ENCODE measurements around the gene GSK3A.

GSK3A gene

GRCh38 chr19:42242512-42243409, at the start of gene GSK3A:
GSK3A (minus strand) TSS chr19:42242602; CDS start chr19:42242465, 137 bp downstream.
- DNase-seq (ENCODE audit: low read depth): peak; percentile 100

- no peak for DNase-seq (ENCODE audit: low read depth)
These were observed 49.0 kb upstream of the GSK3A start for GRCh38 chr19:42291435-42291810.

- DNase-seq (ENCODE audit: low read depth): peak; percentile 37
These were observed 48.4 kb upstream of the GSK3A start for GRCh38 chr19:42290523-42291434.

GRCh38 chr19:42290136-42290522, 47.7 kb upstream of the GSK3A start:
- no peak for DNase-seq (ENCODE audit: low read depth)

GRCh38 chr19:42289556-42290041, 47.2 kb upstream of the GSK3A start:
- DNase-seq (ENCODE audit: low read depth): no peak

- no peak for DNase-seq (ENCODE audit: low read depth)
These were observed 46.6 kb upstream of the GSK3A start for GRCh38 chr19:42288881-42289555.

- no peak for DNase-seq (ENCODE audit: low read depth)
These were observed 46.0 kb upstream of the GSK3A start for GRCh38 chr19:42288387-42288786.

- DNase-seq (ENCODE audit: low read depth): no peak
These were observed 45.4 kb upstream of the GSK3A start for GRCh38 chr19:42287827-42288107.

- no peak for DNase-seq (ENCODE audit: low read depth)
These were observed 44.8 kb upstream of the GSK3A start for GRCh38 chr19:42287017-42287826.

- DNase-seq (ENCODE audit: low read depth): peak; percentile 26
These were observed 44.1 kb upstream of the GSK3A start for GRCh38 chr19:42286349-42287016.

- DNase-seq (ENCODE audit: low read depth): no peak
These were observed 43.6 kb upstream of the GSK3A start for GRCh38 chr19:42285988-42286348.

- DNase-seq (ENCODE audit: low read depth): no peak
These were observed 43.1 kb upstream of the GSK3A start for GRCh38 chr19:42285541-42285941.

- no peak for DNase-seq (ENCODE audit: low read depth)
These were observed 42.4 kb upstream of the GSK3A start for GRCh38 chr19:42284591-42285341.

- DNase-seq (ENCODE audit: low read depth): peak; percentile 83
These were observed 41.7 kb upstream of the GSK3A start for GRCh38 chr19:42284066-42284501.

GRCh38 chr19:42283188-42284065, 41.0 kb upstream of the GSK3A start:
- DNase-seq (ENCODE audit: low read depth): peak; percentile 94

GRCh38 chr19:42282819-42283187, 40.4 kb upstream of the GSK3A start:
- DNase-seq (ENCODE audit: low read depth): no peak

GRCh38 chr19:42281827-42282762, 39.7 kb upstream of the GSK3A start:
- peak; percentile 40 for DNase-seq (ENCODE audit: low read depth)

Data from EH (cell line).